GM19099 (cell line): ENCODE measurements around the gene NABP1.

Source experiments
- POLR2A ChIP-seq: IDR thresholded peaks from 3 replicates; pipeline ENCODE4 v1.6.1; 2011; ENCODE audit warnings: low read depth; ENCODE audit not compliant: insufficient read length; ENCODE audit errors: extremely low read depth

NABP1 gene

GRCh38 chr2:191664823-191665677, 12.9 kb upstream of the NABP1 start:
- no peak for TF ChIP-seq POLR2A

- no peak for TF ChIP-seq POLR2A
Observed at GRCh38 chr2:191666226-191666625, 11.7 kb upstream of the NABP1 start.

- TF ChIP-seq POLR2A = no peak
Observed at GRCh38 chr2:191666732-191667131, 11.2 kb upstream of the NABP1 start.

- TF ChIP-seq POLR2A = no peak
Observed at GRCh38 chr2:191670076-191670475, 7.9 kb upstream of the NABP1 start.

- TF ChIP-seq POLR2A = no peak
Observed at GRCh38 chr2:191670787-191671186, 7.1 kb upstream of the NABP1 start.

GRCh38 chr2:191675807-191676721, 1.9 kb upstream of the NABP1 start:
- no peak for TF ChIP-seq POLR2A

- no peak for TF ChIP-seq POLR2A
Observed at GRCh38 chr2:191676790-191677645, 918 bp upstream of the NABP1 start.

GRCh38 chr2:191678437-191679100, 633 bp downstream of the NABP1 start:
- no peak for TF ChIP-seq POLR2A

- peak; percentile 32 for TF ChIP-seq POLR2A
Observed at GRCh38 chr2:191679818-191680600, 2.1 kb downstream of the NABP1 start.

- no peak for TF ChIP-seq POLR2A
Observed at GRCh38 chr2:191680639-191681038, 2.7 kb downstream of the NABP1 start.

GRCh38 chr2:191682126-191682525, 4.2 kb downstream of the NABP1 start:
- TF ChIP-seq POLR2A = no peak

GRCh38 chr2:191686066-191686465, 8.1 kb downstream of the NABP1 start:
- no peak for TF ChIP-seq POLR2A

- TF ChIP-seq POLR2A = no peak
Observed at GRCh38 chr2:191686729-191687128, 8.8 kb downstream of the NABP1 start.
